HG03280 (cell line): ENCODE measurements around the gene GNB1L.
"Not testable (repeated sequence)": the region's sequence is repeated elsewhere in the genome, so short reads cannot be mapped to it uniquely, and the experiment has no call there.

ENCODE experiments used
- ATAC-seq: cut with Tn5 transposase; IDR thresholded peaks from one replicate; pipeline ENCODE4 v1.9.1; 2021; ENCODE audit warnings: mild to moderate bottlenecking, moderate library complexity; ENCODE audit not compliant: unreplicated experiment

The GNB1L gene

GRCh38 chr22:19890502-19891316 is 36.0 kb upstream of the GNB1L start:
- no peak for ATAC-seq

- ATAC-seq: no peak
These were observed 35.3 kb upstream of the GNB1L start for GRCh38 chr22:19889951-19890350.

- no peak for ATAC-seq
These were observed 33.6 kb upstream of the GNB1L start for GRCh38 chr22:19888131-19888746.

GRCh38 chr22:19887256-19887985 is 32.7 kb upstream of the GNB1L start:
- ATAC-seq: no peak

- no peak for ATAC-seq
These were observed 32.1 kb upstream of the GNB1L start for GRCh38 chr22:19886605-19887255.

- ATAC-seq: no peak
These were observed 31.3 kb upstream of the GNB1L start for GRCh38 chr22:19885841-19886592.

- no peak for ATAC-seq
These were observed 30.5 kb upstream of the GNB1L start for GRCh38 chr22:19884954-19885751.

- no peak for ATAC-seq
These were observed 29.7 kb upstream of the GNB1L start for GRCh38 chr22:19884161-19884953.

- not testable (repeated sequence) for ATAC-seq
These were observed 28.8 kb upstream of the GNB1L start for GRCh38 chr22:19883446-19883845.

- ATAC-seq: no peak
These were observed 28.0 kb upstream of the GNB1L start for GRCh38 chr22:19882446-19883381.

- ATAC-seq: no peak
These were observed 26.3 kb upstream of the GNB1L start for GRCh38 chr22:19880786-19881569.

GRCh38 chr22:19879992-19880785 is 25.5 kb upstream of the GNB1L start:
- ATAC-seq: no peak

- ATAC-seq: no peak
These were observed 24.9 kb upstream of the GNB1L start for GRCh38 chr22:19879643-19879991.

- no peak for ATAC-seq
These were observed 24.5 kb upstream of the GNB1L start for GRCh38 chr22:19879246-19879570.

- ATAC-seq: no peak
These were observed 24.0 kb upstream of the GNB1L start for GRCh38 chr22:19878461-19879245.
